ENCODE measurements around the gene STAT6.
A peak's percentile ranks its signal among the peaks of the same experiment; 100 is the strongest.

The STAT6 gene

GRCh38 chr12:57152639-57153038, 41.5 kb upstream of the STAT6 start:
- H3K4me2 ChIP-seq (ENCODE audit: low read length, poor library complexity, severe bottlenecking) = no peak overlapping the region
- H3K4ac ChIP-seq (ENCODE audit: low read depth in 1 of 2, low read length in 2 of 2) = no peak overlapping the region
- H2AK5ac ChIP-seq (ENCODE audit: low read length, severe bottlenecking) = peak overlapping the region; percentile 76
- no peak for DNase-seq
- no peak overlapping the region for H2BK15ac ChIP-seq (ENCODE audit: low read depth, poor library complexity, severe bottlenecking)
- H3K27me3 ChIP-seq (ENCODE audit: control insufficient read depth in 1 of 2, insufficient read depth in 1 of 2, low read length in 2 of 2) = no peaks in the 10 kb centered on the region
- no peak overlapping the region for H2AFZ ChIP-seq (ENCODE audit: low read depth, low read length)
- H3K14ac ChIP-seq (ENCODE audit: low read length in 2 of 2) = no peak overlapping the region
- H4K8ac ChIP-seq (ENCODE audit: low read length) = no peak overlapping the region
- peaks cover 62 to 79% of the 10 kb centered on the region in 2 experiments for H3K36me3 ChIP-seq (ENCODE audit: control insufficient read depth in 1 of 2, insufficient read depth in 2 of 2, low read depth in 1 of 2, low read length in 2 of 2)
- H3K23ac ChIP-seq (ENCODE audit: low read length in 2 of 2) = no peak overlapping the region
- peaks cover 46% of the 10 kb centered on the region for H3K4me1 ChIP-seq (ENCODE audit: control insufficient read depth, insufficient read depth, low read depth, low read length)
- peak overlapping the region; percentile 88 for H3K27ac ChIP-seq (ENCODE audit: low read length, poor library complexity, severe bottlenecking)
- no peak overlapping the region for H4K91ac ChIP-seq (ENCODE audit: low read length)
- 100% methylated on average over 2 of the region's 4 CpGs for WGBS
- peak overlapping the region; percentile 88 for H3K9ac ChIP-seq (ENCODE audit: low read length)
- H3K79me1 ChIP-seq (replicated peaks; ENCODE audit: low read length, poor library complexity, severe bottlenecking) = peaks cover 37% of the 10 kb centered on the region
- H2BK120ac ChIP-seq (ENCODE audit: low read depth, low read length) = no peak overlapping the region
- peak overlapping the region in 1 of 2 experiments; percentile 25 for H3K4me3 ChIP-seq (ENCODE audit: insufficient read depth in 1 of 2, low read depth in 1 of 2, low read length in 2 of 2)
- H2BK5ac ChIP-seq (ENCODE audit: low read depth, low read length, poor library complexity, severe bottlenecking) = no peak overlapping the region
- H3K9me3 ChIP-seq (ENCODE audit: control insufficient read depth, low read length) = no peaks in the 10 kb centered on the region
- H2BK12ac ChIP-seq (ENCODE audit: low read length in 2 of 2) = no peak overlapping the region
- H3K18ac ChIP-seq (ENCODE audit: low read depth in 1 of 2, low read length in 2 of 2) = no peak overlapping the region

- H4K8ac ChIP-seq (ENCODE audit: low read length) = peak overlapping the region; percentile 54
- peak overlapping the region; percentile 88 for H3K9ac ChIP-seq (ENCODE audit: low read length)
- 89% methylated on average over 16 of the region's 17 CpGs for WGBS
These were observed 40.8 kb upstream of the STAT6 start for GRCh38 chr12:57151741-57152630.

GRCh38 chr12:57150400-57151000, 39.3 kb upstream of the STAT6 start:
- H2BK12ac ChIP-seq (ENCODE audit: low read length in 2 of 2) = no peak overlapping the region
- H3K4me2 ChIP-seq (ENCODE audit: low read length, poor library complexity, severe bottlenecking) = no peak overlapping the region
- peaks cover 61 to 78% of the 10 kb centered on the region in 2 experiments for H3K36me3 ChIP-seq (ENCODE audit: control insufficient read depth in 1 of 2, insufficient read depth in 2 of 2, low read depth in 1 of 2, low read length in 2 of 2)
- H4K8ac ChIP-seq (ENCODE audit: low read length) = no peak overlapping the region
- peak overlapping the region; percentile 18 for H4K91ac ChIP-seq (ENCODE audit: low read length)
- no peaks in the 10 kb centered on the region for H3K9me3 ChIP-seq (ENCODE audit: control insufficient read depth, low read length)
- H3K4me1 ChIP-seq (ENCODE audit: control insufficient read depth, insufficient read depth, low read depth, low read length) = peaks cover 62% of the 10 kb centered on the region
- peak overlapping the region in 1 of 2 experiments; percentile 16 for H3K4me3 ChIP-seq (ENCODE audit: insufficient read depth in 1 of 2, low read depth in 1 of 2, low read length in 2 of 2)
- H3K4ac ChIP-seq (ENCODE audit: low read depth in 1 of 2, low read length in 2 of 2) = peak overlapping the region in 1 of 2 experiments; percentile 12
- no peak overlapping the region for H2BK5ac ChIP-seq (ENCODE audit: low read depth, low read length, poor library complexity, severe bottlenecking)
- H3K27ac ChIP-seq (ENCODE audit: low read length, poor library complexity, severe bottlenecking) = peak overlapping the region; percentile 9
- WGBS = 97% methylated on average over 6 of the region's 6 CpGs
- peak overlapping the region; percentile 55 for H2AK5ac ChIP-seq (ENCODE audit: low read length, severe bottlenecking)
- no peak overlapping the region for H2BK120ac ChIP-seq (ENCODE audit: low read depth, low read length)
- H3K23ac ChIP-seq (ENCODE audit: low read length in 2 of 2) = no peak overlapping the region
- DNase-seq = no peak
- no peak overlapping the region for H2BK15ac ChIP-seq (ENCODE audit: low read depth, poor library complexity, severe bottlenecking)
- H3K18ac ChIP-seq (ENCODE audit: low read depth in 1 of 2, low read length in 2 of 2) = peak overlapping the region in 1 of 2 experiments; percentile 61
- H2AFZ ChIP-seq (ENCODE audit: low read depth, low read length) = no peak overlapping the region
- H3K79me1 ChIP-seq (replicated peaks; ENCODE audit: low read length, poor library complexity, severe bottlenecking) = peaks cover 38% of the 10 kb centered on the region
- H3K27me3 ChIP-seq (ENCODE audit: control insufficient read depth in 1 of 2, insufficient read depth in 1 of 2, low read length in 2 of 2) = no peaks in the 10 kb centered on the region
- H3K14ac ChIP-seq (ENCODE audit: low read length in 2 of 2) = no peak overlapping the region
- H3K9ac ChIP-seq (ENCODE audit: low read length) = peak overlapping the region; percentile 88

More at GRCh38 chr12:57151741-57152630, 40.8 kb upstream of the STAT6 start:
- Histone ChIP-seq H3K4me1 (ENCODE audit: control insufficient read depth, insufficient read depth, low read depth, low read length) (peaks cover 52% of the 10 kb centered on the region), H2BK12ac (ENCODE audit: low read length in 2 of 2) (no peak overlapping the region), H3K14ac (ENCODE audit: low read length in 2 of 2) (no peak overlapping the region), H3K23ac (ENCODE audit: low read length in 2 of 2) (no peak overlapping the region), H3K4me3 (ENCODE audit: insufficient read depth in 1 of 2, low read depth in 1 of 2, low read length in 2 of 2) (peak overlapping the region in 1 of 2 experiments; percentile 35), H4K91ac (ENCODE audit: low read length) (peak overlapping the region; percentile 6), H2AK5ac (ENCODE audit: low read length, severe bottlenecking) (peak overlapping the region; percentile 76), H3K27me3 (ENCODE audit: control insufficient read depth in 1 of 2, insufficient read depth in 1 of 2, low read length in 2 of 2) (no peaks in the 10 kb centered on the region), H3K18ac (ENCODE audit: low read depth in 1 of 2, low read length in 2 of 2) (peak overlapping the region in 1 of 2 experiments; percentile 44), H3K27ac (ENCODE audit: low read length, poor library complexity, severe bottlenecking) (peak overlapping the region; percentile 88), H3K4me2 (ENCODE audit: low read length, poor library complexity, severe bottlenecking) (peak overlapping the region; percentile 20), H2AFZ (ENCODE audit: low read depth, low read length) (no peak overlapping the region), H2BK120ac (ENCODE audit: low read depth, low read length) (no peak overlapping the region), H3K9me3 (ENCODE audit: control insufficient read depth, low read length) (no peaks in the 10 kb centered on the region), H2BK15ac (ENCODE audit: low read depth, poor library complexity, severe bottlenecking) (no peak overlapping the region), H2BK5ac (ENCODE audit: low read depth, low read length, poor library complexity, severe bottlenecking) (peak overlapping the region; percentile 22), H3K79me1 (replicated peaks; ENCODE audit: low read length, poor library complexity, severe bottlenecking) (peaks cover 37% of the 10 kb centered on the region), H3K4ac (ENCODE audit: low read depth in 1 of 2, low read length in 2 of 2) (no peak overlapping the region), H3K36me3 (ENCODE audit: control insufficient read depth in 1 of 2, insufficient read depth in 2 of 2, low read depth in 1 of 2, low read length in 2 of 2) (peaks cover 62 to 78% of the 10 kb centered on the region in 2 experiments)
- DNase-seq = no peak

Measured in mesenchymal stem cell (in vitro differentiated cells and primary cell).